OCI-LY3 (cell line): Measurements from ENCODE around the gene ZMYND11.

ENCODE experiments used
- H2AFZ ChIP-seq: fragments of 200-600, 300-600 bp; shearing (Covaris generic); 2 replicates; pipeline ENCODE4 v1.6.0; 2014; ENCODE audit warnings: antibody characterized with exemption, low read depth, low read length
- H3K27ac ChIP-seq: fragments of 200-600, 300-600 bp; sonication (generic); 2 replicates; pipeline ENCODE4 v1.5.1; 2014; ENCODE audit warnings: mild to moderate bottlenecking, low read length, moderate library complexity, mixed read lengths
- H3K27me3 ChIP-seq: fragments of 200-600, 300-600 bp; sonication (generic); 2 replicates; pipeline ENCODE4 v1.6.1; 2014; ENCODE audit warnings: low read depth, low read length, mixed read lengths
- H3K36me3 ChIP-seq: fragments of 200-600, 300-600 bp; sonication (generic); replicated peaks from 2 replicates; pipeline ENCODE3; 2014; ENCODE audit warnings: low read depth, low read length, mixed read lengths
- H3K4me1 ChIP-seq: fragments of 300-600, 200-600 bp; sonication (generic); 2 replicates; pipeline ENCODE4 v1.6.1; 2014; ENCODE audit warnings: low read length, mixed read lengths
- H3K4me2 ChIP-seq: fragments of 200-600, 300-600 bp; sonication (generic); 2 replicates; pipeline ENCODE4 v1.6.1; 2014; ENCODE audit warnings: low read length, mixed read lengths
- H3K4me3 ChIP-seq: fragments of 300-600, 200-600 bp; sonication (generic); 2 replicates; pipeline ENCODE4 v1.5.1; 2014; ENCODE audit warnings: antibody characterized with exemption, mild to moderate bottlenecking, low read length, moderate library complexity
- H3K79me2 ChIP-seq: fragments of 300-600, 200-600 bp; shearing (Covaris generic); 2 replicates; pipeline ENCODE4 v1.6.1; 2014; ENCODE audit warnings: mild to moderate bottlenecking, low read length, mixed read lengths
- H3K9ac ChIP-seq: fragments of 300-600, 200-600 bp; shearing (Covaris generic); 2 replicates; pipeline ENCODE4 v1.6.0; 2014; ENCODE audit warnings: mild to moderate bottlenecking, low read length, moderate library complexity
- H3K9me3 ChIP-seq: fragments of 200-600, 300-600 bp; shearing (Covaris generic); 2 replicates; pipeline ENCODE4 v1.6.1; 2014; ENCODE audit warnings: low read length, mixed read lengths; ENCODE audit not compliant: insufficient read depth
- H4K20me1 ChIP-seq: fragments of 200-600, 300-600 bp; sonication (generic); 2 replicates; pipeline ENCODE4 v1.6.1; 2016; ENCODE audit warnings: low read length, mixed read lengths; ENCODE audit not compliant: insufficient read depth
- EZH2phosphoT487 ChIP-seq: fragments of 200-600 bp; shearing (Covaris generic); IDR thresholded peaks from 2 replicates; pipeline ENCODE4 v1.6.1; 2018; ENCODE audit warnings: antibody characterized with exemption, mixed run types, low read depth
- TF ChIP-seq, protein P1 (sequence below): fragments of 200-600, 300-600 bp; sonication (generic); IDR thresholded peaks from 2 replicates; pipeline ENCODE4 v1.5.1; 2014; ENCODE audit warnings: antibody characterized with exemption, low read length, low read depth

ZMYND11 gene

GRCh38 chr10:293636-294035 lies 158.4 kb downstream of the ZMYND11 start:
- no peak for TF ChIP-seq EZH2phosphoT487
- TF ChIP-seq, protein P1, sequence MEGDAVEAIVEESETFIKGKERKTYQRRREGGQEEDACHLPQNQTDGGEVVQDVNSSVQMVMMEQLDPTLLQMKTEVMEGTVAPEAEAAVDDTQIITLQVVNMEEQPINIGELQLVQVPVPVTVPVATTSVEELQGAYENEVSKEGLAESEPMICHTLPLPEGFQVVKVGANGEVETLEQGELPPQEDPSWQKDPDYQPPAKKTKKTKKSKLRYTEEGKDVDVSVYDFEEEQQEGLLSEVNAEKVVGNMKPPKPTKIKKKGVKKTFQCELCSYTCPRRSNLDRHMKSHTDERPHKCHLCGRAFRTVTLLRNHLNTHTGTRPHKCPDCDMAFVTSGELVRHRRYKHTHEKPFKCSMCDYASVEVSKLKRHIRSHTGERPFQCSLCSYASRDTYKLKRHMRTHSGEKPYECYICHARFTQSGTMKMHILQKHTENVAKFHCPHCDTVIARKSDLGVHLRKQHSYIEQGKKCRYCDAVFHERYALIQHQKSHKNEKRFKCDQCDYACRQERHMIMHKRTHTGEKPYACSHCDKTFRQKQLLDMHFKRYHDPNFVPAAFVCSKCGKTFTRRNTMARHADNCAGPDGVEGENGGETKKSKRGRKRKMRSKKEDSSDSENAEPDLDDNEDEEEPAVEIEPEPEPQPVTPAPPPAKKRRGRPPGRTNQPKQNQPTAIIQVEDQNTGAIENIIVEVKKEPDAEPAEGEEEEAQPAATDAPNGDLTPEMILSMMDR = no peak
- Histone ChIP-seq H3K9ac (no peak overlapping the region), H3K4me1 (no peaks in the 10 kb centered on the region), H2AFZ (no peak overlapping the region), H3K4me3 (no peak overlapping the region), H3K9me3 (no peaks in the 10 kb centered on the region), H4K20me1 (no peaks in the 10 kb centered on the region), H3K27ac (no peak overlapping the region), H3K36me3 (no peaks in the 10 kb centered on the region), H3K27me3 (peaks cover 4% of the 10 kb centered on the region; the same call in 1 of the 2 replicates), H3K79me2 (no peaks in the 10 kb centered on the region), H3K4me2 (no peak overlapping the region)

- no peak overlapping the region for H3K27ac ChIP-seq
- no peaks in the 10 kb centered on the region for H4K20me1 ChIP-seq
- no peaks in the 10 kb centered on the region for H3K36me3 ChIP-seq
- no peaks in the 10 kb centered on the region for H3K9me3 ChIP-seq
- H3K4me3 ChIP-seq = no peak overlapping the region
- H3K4me1 ChIP-seq = peaks cover 17% of the 10 kb centered on the region
- no peaks in the 10 kb centered on the region for H3K27me3 ChIP-seq
- H3K9ac ChIP-seq = no peak overlapping the region
- TF ChIP-seq EZH2phosphoT487 = no peak
- TF ChIP-seq, protein P1 = no peak
- H3K79me2 ChIP-seq = no peaks in the 10 kb centered on the region
- no peak overlapping the region for H2AFZ ChIP-seq
- H3K4me2 ChIP-seq = no peak overlapping the region
Measured at GRCh38 chr10:297567-297966, 162.3 kb downstream of the ZMYND11 start.

GRCh38 chr10:298033-298432 lies 162.8 kb downstream of the ZMYND11 start:
- H3K36me3 ChIP-seq = no peaks in the 10 kb centered on the region

GRCh38 chr10:299512-299911 lies 164.3 kb downstream of the ZMYND11 start:
- Histone ChIP-seq H3K4me2 (peak overlapping the region; percentile 70), H3K4me3 (peak overlapping the region; percentile 56), H3K79me2 (no peaks in the 10 kb centered on the region), H3K27ac (no peak overlapping the region), H3K27me3 (no peaks in the 10 kb centered on the region), H4K20me1 (no peaks in the 10 kb centered on the region), H3K36me3 (no peaks in the 10 kb centered on the region), H3K4me1 (peaks cover 17% of the 10 kb centered on the region), H3K9me3 (no peaks in the 10 kb centered on the region), H3K9ac (no peak overlapping the region), H2AFZ (no peak overlapping the region)
- TF ChIP-seq, protein P1 = no peak
- no peak for TF ChIP-seq EZH2phosphoT487

More at GRCh38 chr10:298033-298432, 162.8 kb downstream of the ZMYND11 start:
- H3K79me2 ChIP-seq = no peaks in the 10 kb centered on the region
- H3K27ac ChIP-seq = no peak overlapping the region
- H3K9me3 ChIP-seq = no peaks in the 10 kb centered on the region
- no peak overlapping the region for H3K4me2 ChIP-seq
- TF ChIP-seq, protein P1 = no peak
- TF ChIP-seq EZH2phosphoT487 = no peak
- no peak overlapping the region for H2AFZ ChIP-seq
- H3K4me3 ChIP-seq = no peak overlapping the region
- H4K20me1 ChIP-seq = no peaks in the 10 kb centered on the region
- H3K27me3 ChIP-seq = no peaks in the 10 kb centered on the region
- no peak overlapping the region for H3K9ac ChIP-seq
- peaks cover 17% of the 10 kb centered on the region for H3K4me1 ChIP-seq
